ENCODE measurements around the gene VPS35L.
A peak's percentile ranks its signal among the peaks of the same experiment; 100 is the strongest.

Gene VPS35L

GRCh38 chr16:19523184-19523558 is 32.3 kb upstream of the VPS35L start:
- H3K4me3 ChIP-seq (ENCODE audit: low read length), result no peak overlapping the region
- no peak for TF ChIP-seq CTCF (conservative IDR thresholded peaks at IDR 0.05; ENCODE audit: low read depth, low read length)
- no peak for DNase-seq (ENCODE audit: low read depth)

DNA sequence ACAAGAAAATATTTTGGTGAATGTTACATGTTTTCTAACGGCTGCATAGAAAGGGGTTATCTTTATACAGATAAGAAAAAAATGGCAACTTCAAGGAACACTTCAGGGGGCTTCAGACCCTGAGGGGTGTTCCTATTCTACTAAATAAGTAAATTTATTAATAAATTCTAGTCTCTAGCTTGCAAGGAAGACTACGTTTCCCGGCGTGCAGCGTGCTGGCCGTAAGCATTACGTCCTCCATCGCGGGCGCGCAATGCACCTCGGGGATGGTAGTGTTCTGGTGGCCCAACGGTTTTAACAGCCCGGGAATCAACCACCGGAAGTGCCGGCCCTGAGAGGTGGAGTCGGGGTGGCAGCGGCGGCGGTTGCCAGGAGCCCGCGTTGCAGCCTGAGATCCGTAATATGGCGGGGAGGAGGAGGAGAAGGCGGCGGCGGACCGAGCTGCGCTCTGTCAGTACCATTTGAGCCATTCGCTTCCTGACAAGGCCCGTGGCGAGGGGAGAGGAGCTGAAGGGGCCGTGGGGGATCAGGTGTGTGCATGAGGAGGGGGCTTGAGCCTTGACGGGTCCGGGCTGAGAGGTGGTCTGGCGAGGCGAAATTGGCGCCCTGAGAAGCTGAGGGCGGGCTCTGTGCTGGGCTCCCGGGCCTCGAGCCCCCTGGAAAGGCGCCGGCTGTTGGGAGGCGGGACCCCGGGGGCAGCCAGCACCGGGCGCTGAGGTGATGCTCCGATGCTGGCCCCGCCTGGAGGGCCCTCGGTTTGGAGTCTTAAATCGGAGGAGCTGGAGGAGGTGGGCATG is 31.7 kb upstream of the VPS35L start, which contains the start of gene CCP110:
CCP110 (plus strand) TSS at position 384 of the 797 bp plus-strand sequence. CDS start 3,940 bp downstream, outside the sequence.
- peak; percentile 87 for DNase-seq (ENCODE audit: low read depth)
- no peak for TF ChIP-seq CTCF (conservative IDR thresholded peaks at IDR 0.05; ENCODE audit: low read depth, low read length)
- H3K4me3 ChIP-seq (ENCODE audit: low read length), result peak within 1 kb of the TSS; percentile 95

GRCh38 chr16:19524356-19524615 is 31.2 kb upstream of the VPS35L start:
- peak overlapping the region; percentile 95 for H3K4me3 ChIP-seq (ENCODE audit: low read length)

GRCh38 chr16:19524616-19525384 is 30.7 kb upstream of the VPS35L start:
- TF ChIP-seq CTCF (conservative IDR thresholded peaks at IDR 0.05; ENCODE audit: low read depth, low read length), result no peak
- peak overlapping the region; percentile 95 for H3K4me3 ChIP-seq (ENCODE audit: low read length)
- no peak for DNase-seq (ENCODE audit: low read depth)

More at GRCh38 chr16:19524356-19524615, 31.2 kb upstream of the VPS35L start:
- no peak for TF ChIP-seq CTCF (conservative IDR thresholded peaks at IDR 0.05; ENCODE audit: low read depth, low read length)
- DNase-seq (ENCODE audit: low read depth), result no peak

DNA sequence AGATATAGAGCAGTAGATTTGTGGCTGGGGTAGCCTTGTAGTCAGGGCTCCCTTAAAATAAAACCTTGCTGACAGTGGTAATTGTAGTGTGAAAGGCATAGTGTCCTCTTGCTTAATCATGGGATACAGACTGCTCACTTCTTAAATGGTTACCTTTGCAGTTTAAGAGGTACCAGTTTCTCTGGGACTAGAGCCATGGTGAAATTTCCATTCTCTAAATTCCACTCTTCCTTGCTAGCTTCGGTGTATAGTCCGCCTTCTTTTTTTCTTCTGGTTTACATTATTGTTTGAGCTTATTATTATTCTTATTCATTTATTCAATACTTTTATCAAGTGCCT is 30.1 kb upstream of the VPS35L start:
- no peak for DNase-seq (ENCODE audit: low read depth)
- TF ChIP-seq CTCF (conservative IDR thresholded peaks at IDR 0.05; ENCODE audit: low read depth, low read length), result no peak
- H3K4me3 ChIP-seq (ENCODE audit: low read length), result peak overlapping the region; percentile 95

GRCh38 chr16:19527161-19527560 is 28.3 kb upstream of the VPS35L start:
- no peak for TF ChIP-seq CTCF (conservative IDR thresholded peaks at IDR 0.05; ENCODE audit: low read depth, low read length)
- DNase-seq (ENCODE audit: low read depth), result no peak
- no peak overlapping the region for H3K4me3 ChIP-seq (ENCODE audit: low read length)

- TF ChIP-seq CTCF (conservative IDR thresholded peaks at IDR 0.05; ENCODE audit: low read depth, low read length), result no peak
- H3K4me3 ChIP-seq (ENCODE audit: low read length), result no peak overlapping the region
Observed at GRCh38 chr16:19528666-19529065, 26.8 kb upstream of the VPS35L start.

More at GRCh38 chr16:19528666-19529065, 26.8 kb upstream of the VPS35L start:
- DNase-seq (ENCODE audit: low read depth), result no peak
